Measurements from ENCODE around the gene MNAT1. TPM values are rescaled to one million over a fixed set of nuclear protein-coding genes. Genes with fewer than 3 reads are reported as not detected.

MNAT1 gene
- polyA plus RNA-seq, 1 donor from 2014 or later, result 104 TPM

- H4K20me1 ChIP-seq (ENCODE audit: insufficient read depth), result no peaks in the 10 kb centered on the region
Measured at GRCh38 chr14:60720391-60720790, 14.2 kb upstream of the MNAT1 start.

GRCh38 chr14:60720962-60721325, 13.6 kb upstream of the MNAT1 start:
- no peaks in the 10 kb centered on the region for H3K79me2 ChIP-seq (replicated peaks; ENCODE audit: insufficient read depth, low read length)
- H3K4me3 ChIP-seq (ENCODE audit: low read length), result peak overlapping the region; percentile 96
- H3K9me2 ChIP-seq (ENCODE audit: insufficient read depth, low read length), result no peaks in the 10 kb centered on the region
- H3K27me3 ChIP-seq (ENCODE audit: insufficient read depth, low read depth, low read length), result peaks cover 46% of the 10 kb centered on the region
- no peak overlapping the region for H3K27ac ChIP-seq (ENCODE audit: low read length)
- no peaks in the 10 kb centered on the region for H4K20me1 ChIP-seq (ENCODE audit: insufficient read depth)
- no peak overlapping the region for H3K4me2 ChIP-seq (ENCODE audit: low read length)
- no peaks in the 10 kb centered on the region for H3K9me3 ChIP-seq (ENCODE audit: low read length)
- no peaks in the 10 kb centered on the region for H3K36me3 ChIP-seq (ENCODE audit: insufficient read depth, low read length)
- no peak overlapping the region for H3K9ac ChIP-seq (ENCODE audit: low read length)
- no peak overlapping the region for H2AFZ ChIP-seq (ENCODE audit: low read depth, low read length)
- H3F3A ChIP-seq (ENCODE audit: insufficient read depth, low read length, poor library complexity, severe bottlenecking), result no peaks in the 10 kb centered on the region
- TF ChIP-seq RAD21 (conservative IDR thresholded peaks at IDR 0.05) (no peak), SMC3 (conservative IDR thresholded peaks at IDR 0.05; ENCODE audit: poor library complexity) (no peak), CTCF (IDR thresholded peaks at IDR 0.05; ENCODE audit: poor library complexity, severe bottlenecking) (no peak), MXI1 (conservative IDR thresholded peaks at IDR 0.05; ENCODE audit: poor library complexity, severe bottlenecking) (no peak), EZH2 (IDR thresholded peaks at IDR 0.05; ENCODE audit: borderline replicate concordance, insufficient read depth, low read length, poor library complexity, severe bottlenecking) (no peak), EP300 (conservative IDR thresholded peaks at IDR 0.05; ENCODE audit: poor library complexity, severe bottlenecking) (no peak), TAF1 (IDR thresholded peaks at IDR 0.05; ENCODE audit: low read depth) (no peak)

More at GRCh38 chr14:60720391-60720790, 14.2 kb upstream of the MNAT1 start:
- no peaks in the 10 kb centered on the region for H3K79me2 ChIP-seq (replicated peaks; ENCODE audit: insufficient read depth, low read length)
- no peaks in the 10 kb centered on the region for H3K9me2 ChIP-seq (ENCODE audit: insufficient read depth, low read length)
- H3K9me3 ChIP-seq (ENCODE audit: low read length), result no peaks in the 10 kb centered on the region
- peaks cover 46% of the 10 kb centered on the region for H3K27me3 ChIP-seq (ENCODE audit: insufficient read depth, low read depth, low read length)
- no peak overlapping the region for H2AFZ ChIP-seq (ENCODE audit: low read depth, low read length)
- H3K4me2 ChIP-seq (ENCODE audit: low read length), result no peak overlapping the region
- H3K9ac ChIP-seq (ENCODE audit: low read length), result no peak overlapping the region
- H3F3A ChIP-seq (ENCODE audit: insufficient read depth, low read length, poor library complexity, severe bottlenecking), result no peaks in the 10 kb centered on the region
- H3K27ac ChIP-seq (ENCODE audit: low read length), result no peak overlapping the region
- H3K4me3 ChIP-seq (ENCODE audit: low read length), result no peak overlapping the region
- TF ChIP-seq POLR2AphosphoS5 (IDR thresholded peaks at IDR 0.05) (no peak), MXI1 (conservative IDR thresholded peaks at IDR 0.05; ENCODE audit: poor library complexity, severe bottlenecking) (no peak), TAF1 (IDR thresholded peaks at IDR 0.05; ENCODE audit: low read depth) (no peak), EP300 (conservative IDR thresholded peaks at IDR 0.05; ENCODE audit: poor library complexity, severe bottlenecking) (no peak), REST (IDR thresholded peaks at IDR 0.05; ENCODE audit: borderline replicate concordance) (no peak), SMC3 (conservative IDR thresholded peaks at IDR 0.05; ENCODE audit: poor library complexity) (no peak), CTCF (IDR thresholded peaks at IDR 0.05; ENCODE audit: poor library complexity, severe bottlenecking) (no peak), RAD21 (conservative IDR thresholded peaks at IDR 0.05) (no peak), EZH2 (IDR thresholded peaks at IDR 0.05; ENCODE audit: borderline replicate concordance, insufficient read depth, low read length, poor library complexity, severe bottlenecking) (no peak)
- H3K36me3 ChIP-seq (ENCODE audit: insufficient read depth, low read length), result no peaks in the 10 kb centered on the region
